ENCODE results near the gene MAGEF1. TPM values are rescaled to one million over a fixed set of nuclear protein-coding genes. Genes with fewer than 3 reads are reported as not detected.
A peak's percentile ranks its signal among the peaks of the same experiment; 100 is the strongest.

The MAGEF1 gene
- total and polyA plus RNA-seq, 2 experiments from 2014 or later = 66.5 to 88.7 TPM

- no peaks in the 10 kb centered on the region for H3K36me3 Mint-ChIP-seq (ENCODE audit: low read depth)
- H4K20me1 ChIP-seq (replicated peaks; ENCODE audit: insufficient read depth) = no peaks in the 10 kb centered on the region
- ATAC-seq (no peak), DNase-seq (ENCODE audit: low spot score) (no peak)
- H3K4me3 Mint-ChIP-seq = no peak overlapping the region
- no peak for TF ChIP-seq ZNF331 (CRISPR knock-in tag; IDR thresholded peaks at IDR 0.05; ENCODE audit: low read depth)
- no peak for TF ChIP-seq NANOG (IDR thresholded peaks at IDR 0.05; ENCODE audit: borderline replicate concordance)
- no peak for TF ChIP-seq STAT1 (IDR thresholded peaks at IDR 0.05; ENCODE audit: unreplicated experiment)
- TF ChIP-seq, protein P1, sequence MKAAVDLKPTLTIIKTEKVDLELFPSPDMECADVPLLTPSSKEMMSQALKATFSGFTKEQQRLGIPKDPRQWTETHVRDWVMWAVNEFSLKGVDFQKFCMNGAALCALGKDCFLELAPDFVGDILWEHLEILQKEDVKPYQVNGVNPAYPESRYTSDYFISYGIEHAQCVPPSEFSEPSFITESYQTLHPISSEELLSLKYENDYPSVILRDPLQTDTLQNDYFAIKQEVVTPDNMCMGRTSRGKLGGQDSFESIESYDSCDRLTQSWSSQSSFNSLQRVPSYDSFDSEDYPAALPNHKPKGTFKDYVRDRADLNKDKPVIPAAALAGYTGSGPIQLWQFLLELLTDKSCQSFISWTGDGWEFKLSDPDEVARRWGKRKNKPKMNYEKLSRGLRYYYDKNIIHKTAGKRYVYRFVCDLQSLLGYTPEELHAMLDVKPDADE (IDR thresholded peaks at IDR 0.05) = no peak
- TF ChIP-seq, protein P2, sequence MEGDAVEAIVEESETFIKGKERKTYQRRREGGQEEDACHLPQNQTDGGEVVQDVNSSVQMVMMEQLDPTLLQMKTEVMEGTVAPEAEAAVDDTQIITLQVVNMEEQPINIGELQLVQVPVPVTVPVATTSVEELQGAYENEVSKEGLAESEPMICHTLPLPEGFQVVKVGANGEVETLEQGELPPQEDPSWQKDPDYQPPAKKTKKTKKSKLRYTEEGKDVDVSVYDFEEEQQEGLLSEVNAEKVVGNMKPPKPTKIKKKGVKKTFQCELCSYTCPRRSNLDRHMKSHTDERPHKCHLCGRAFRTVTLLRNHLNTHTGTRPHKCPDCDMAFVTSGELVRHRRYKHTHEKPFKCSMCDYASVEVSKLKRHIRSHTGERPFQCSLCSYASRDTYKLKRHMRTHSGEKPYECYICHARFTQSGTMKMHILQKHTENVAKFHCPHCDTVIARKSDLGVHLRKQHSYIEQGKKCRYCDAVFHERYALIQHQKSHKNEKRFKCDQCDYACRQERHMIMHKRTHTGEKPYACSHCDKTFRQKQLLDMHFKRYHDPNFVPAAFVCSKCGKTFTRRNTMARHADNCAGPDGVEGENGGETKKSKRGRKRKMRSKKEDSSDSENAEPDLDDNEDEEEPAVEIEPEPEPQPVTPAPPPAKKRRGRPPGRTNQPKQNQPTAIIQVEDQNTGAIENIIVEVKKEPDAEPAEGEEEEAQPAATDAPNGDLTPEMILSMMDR (conservative IDR thresholded peaks at IDR 0.05; ENCODE audit: low read depth in 2 of 2) = no peak
- no peak for TF ChIP-seq ZNF114 (CRISPR knock-in tag; IDR thresholded peaks at IDR 0.05)
- no peak for TF ChIP-seq CREB1 (CRISPR knock-in tag; IDR thresholded peaks at IDR 0.05; ENCODE audit: low read depth)
- no peak for TF ChIP-seq POLR2AphosphoS5 (IDR thresholded peaks at IDR 0.05; ENCODE audit: low read depth)
- no peak for TF ChIP-seq JUNB (IDR thresholded peaks at IDR 0.05; ENCODE audit: unreplicated experiment)
- TF ChIP-seq EZH2phosphoT487 (IDR thresholded peaks at IDR 0.05; ENCODE audit: unreplicated experiment) = no peak
- TF ChIP-seq, protein P3, sequence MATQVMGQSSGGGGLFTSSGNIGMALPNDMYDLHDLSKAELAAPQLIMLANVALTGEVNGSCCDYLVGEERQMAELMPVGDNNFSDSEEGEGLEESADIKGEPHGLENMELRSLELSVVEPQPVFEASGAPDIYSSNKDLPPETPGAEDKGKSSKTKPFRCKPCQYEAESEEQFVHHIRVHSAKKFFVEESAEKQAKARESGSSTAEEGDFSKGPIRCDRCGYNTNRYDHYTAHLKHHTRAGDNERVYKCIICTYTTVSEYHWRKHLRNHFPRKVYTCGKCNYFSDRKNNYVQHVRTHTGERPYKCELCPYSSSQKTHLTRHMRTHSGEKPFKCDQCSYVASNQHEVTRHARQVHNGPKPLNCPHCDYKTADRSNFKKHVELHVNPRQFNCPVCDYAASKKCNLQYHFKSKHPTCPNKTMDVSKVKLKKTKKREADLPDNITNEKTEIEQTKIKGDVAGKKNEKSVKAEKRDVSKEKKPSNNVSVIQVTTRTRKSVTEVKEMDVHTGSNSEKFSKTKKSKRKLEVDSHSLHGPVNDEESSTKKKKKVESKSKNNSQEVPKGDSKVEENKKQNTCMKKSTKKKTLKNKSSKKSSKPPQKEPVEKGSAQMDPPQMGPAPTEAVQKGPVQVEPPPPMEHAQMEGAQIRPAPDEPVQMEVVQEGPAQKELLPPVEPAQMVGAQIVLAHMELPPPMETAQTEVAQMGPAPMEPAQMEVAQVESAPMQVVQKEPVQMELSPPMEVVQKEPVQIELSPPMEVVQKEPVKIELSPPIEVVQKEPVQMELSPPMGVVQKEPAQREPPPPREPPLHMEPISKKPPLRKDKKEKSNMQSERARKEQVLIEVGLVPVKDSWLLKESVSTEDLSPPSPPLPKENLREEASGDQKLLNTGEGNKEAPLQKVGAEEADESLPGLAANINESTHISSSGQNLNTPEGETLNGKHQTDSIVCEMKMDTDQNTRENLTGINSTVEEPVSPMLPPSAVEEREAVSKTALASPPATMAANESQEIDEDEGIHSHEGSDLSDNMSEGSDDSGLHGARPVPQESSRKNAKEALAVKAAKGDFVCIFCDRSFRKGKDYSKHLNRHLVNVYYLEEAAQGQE (IDR thresholded peaks at IDR 0.05; ENCODE audit: unreplicated experiment) = no peak
- TF ChIP-seq, protein P4, sequence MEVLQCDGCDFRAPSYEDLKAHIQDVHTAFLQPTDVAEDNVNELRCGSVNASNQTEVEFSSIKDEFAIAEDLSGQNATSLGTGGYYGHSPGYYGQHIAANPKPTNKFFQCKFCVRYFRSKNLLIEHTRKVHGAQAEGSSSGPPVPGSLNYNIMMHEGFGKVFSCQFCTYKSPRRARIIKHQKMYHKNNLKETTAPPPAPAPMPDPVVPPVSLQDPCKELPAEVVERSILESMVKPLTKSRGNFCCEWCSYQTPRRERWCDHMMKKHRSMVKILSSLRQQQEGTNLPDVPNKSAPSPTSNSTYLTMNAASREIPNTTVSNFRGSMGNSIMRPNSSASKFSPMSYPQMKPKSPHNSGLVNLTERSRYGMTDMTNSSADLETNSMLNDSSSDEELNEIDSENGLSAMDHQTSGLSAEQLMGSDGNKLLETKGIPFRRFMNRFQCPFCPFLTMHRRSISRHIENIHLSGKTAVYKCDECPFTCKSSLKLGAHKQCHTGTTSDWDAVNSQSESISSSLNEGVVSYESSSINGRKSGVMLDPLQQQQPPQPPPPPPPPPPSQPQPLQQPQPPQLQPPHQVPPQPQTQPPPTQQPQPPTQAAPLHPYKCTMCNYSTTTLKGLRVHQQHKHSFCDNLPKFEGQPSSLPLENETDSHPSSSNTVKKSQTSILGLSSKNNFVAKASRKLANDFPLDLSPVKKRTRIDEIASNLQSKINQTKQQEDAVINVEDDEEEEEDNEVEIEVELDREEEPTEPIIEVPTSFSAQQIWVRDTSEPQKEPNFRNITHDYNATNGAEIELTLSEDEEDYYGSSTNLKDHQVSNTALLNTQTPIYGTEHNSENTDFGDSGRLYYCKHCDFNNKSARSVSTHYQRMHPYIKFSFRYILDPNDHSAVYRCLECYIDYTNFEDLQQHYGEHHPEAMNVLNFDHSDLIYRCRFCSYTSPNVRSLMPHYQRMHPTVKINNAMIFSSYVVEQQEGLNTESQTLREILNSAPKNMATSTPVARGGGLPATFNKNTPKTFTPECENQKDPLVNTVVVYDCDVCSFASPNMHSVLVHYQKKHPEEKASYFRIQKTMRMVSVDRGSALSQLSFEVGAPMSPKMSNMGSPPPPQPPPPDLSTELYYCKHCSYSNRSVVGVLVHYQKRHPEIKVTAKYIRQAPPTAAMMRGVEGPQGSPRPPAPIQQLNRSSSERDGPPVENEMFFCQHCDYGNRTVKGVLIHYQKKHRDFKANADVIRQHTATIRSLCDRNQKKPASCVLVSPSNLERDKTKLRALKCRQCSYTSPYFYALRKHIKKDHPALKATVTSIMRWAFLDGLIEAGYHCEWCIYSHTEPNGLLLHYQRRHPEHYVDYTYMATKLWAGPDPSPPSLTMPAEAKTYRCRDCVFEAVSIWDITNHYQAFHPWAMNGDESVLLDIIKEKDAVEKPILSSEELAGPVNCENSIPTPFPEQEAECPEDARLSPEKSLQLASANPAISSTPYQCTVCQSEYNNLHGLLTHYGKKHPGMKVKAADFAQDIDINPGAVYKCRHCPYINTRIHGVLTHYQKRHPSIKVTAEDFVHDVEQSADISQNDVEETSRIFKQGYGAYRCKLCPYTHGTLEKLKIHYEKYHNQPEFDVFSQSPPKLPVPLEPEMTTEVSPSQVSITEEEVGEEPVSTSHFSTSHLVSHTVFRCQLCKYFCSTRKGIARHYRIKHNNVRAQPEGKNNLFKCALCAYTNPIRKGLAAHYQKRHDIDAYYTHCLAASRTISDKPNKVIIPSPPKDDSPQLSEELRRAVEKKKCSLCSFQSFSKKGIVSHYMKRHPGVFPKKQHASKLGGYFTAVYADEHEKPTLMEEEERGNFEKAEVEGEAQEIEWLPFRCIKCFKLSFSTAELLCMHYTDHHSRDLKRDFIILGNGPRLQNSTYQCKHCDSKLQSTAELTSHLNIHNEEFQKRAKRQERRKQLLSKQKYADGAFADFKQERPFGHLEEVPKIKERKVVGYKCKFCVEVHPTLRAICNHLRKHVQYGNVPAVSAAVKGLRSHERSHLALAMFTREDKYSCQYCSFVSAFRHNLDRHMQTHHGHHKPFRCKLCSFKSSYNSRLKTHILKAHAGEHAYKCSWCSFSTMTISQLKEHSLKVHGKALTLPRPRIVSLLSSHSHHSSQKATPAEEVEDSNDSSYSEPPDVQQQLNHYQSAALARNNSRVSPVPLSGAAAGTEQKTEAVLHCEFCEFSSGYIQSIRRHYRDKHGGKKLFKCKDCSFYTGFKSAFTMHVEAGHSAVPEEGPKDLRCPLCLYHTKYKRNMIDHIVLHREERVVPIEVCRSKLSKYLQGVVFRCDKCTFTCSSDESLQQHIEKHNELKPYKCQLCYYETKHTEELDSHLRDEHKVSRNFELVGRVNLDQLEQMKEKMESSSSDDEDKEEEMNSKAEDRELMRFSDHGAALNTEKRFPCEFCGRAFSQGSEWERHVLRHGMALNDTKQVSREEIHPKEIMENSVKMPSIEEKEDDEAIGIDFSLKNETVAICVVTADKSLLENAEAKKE (CRISPR knock-in tag; IDR thresholded peaks at IDR 0.05) = no peak
- no peak for TF ChIP-seq EZH2 (IDR thresholded peaks at IDR 0.05; ENCODE audit: low read depth, unreplicated experiment)
- H3K4me2 ChIP-seq = no peak overlapping the region
- H3K27me3 ChIP-seq (ENCODE audit: insufficient read depth) = no peaks in the 10 kb centered on the region
- no peak overlapping the region for H3K27ac ChIP-seq (ENCODE audit: low read depth)
- H3K4me3 ChIP-seq = no peak overlapping the region
- no peak overlapping the region for H3K27ac Mint-ChIP-seq
- H2AFZ ChIP-seq = 0 out of 2 replicates have a peak overlapping the region, but pooled peaks have one; percentile 18
- no peaks in the 10 kb centered on the region for H3F3A ChIP-seq (replicated peaks; ENCODE audit: low read depth)
- no peaks in the 10 kb centered on the region; the same call in 2 of the 3 replicates for H3K9me3 Mint-ChIP-seq
- no peaks in the 10 kb centered on the region; the same call in 1 of the 2 replicates for H3K4me1 ChIP-seq (ENCODE audit: insufficient read depth)
- no peaks in the 10 kb centered on the region for H3K36me3 ChIP-seq (ENCODE audit: insufficient read depth)
- no peaks in the 10 kb centered on the region for H3K79me2 ChIP-seq (replicated peaks; ENCODE audit: insufficient read depth)
- no peaks in the 10 kb centered on the region for H3K9me2 ChIP-seq (ENCODE audit: insufficient read depth)
- H3K4me1 Mint-ChIP-seq = peaks cover 23% of the 10 kb centered on the region
- H3K27me3 Mint-ChIP-seq (ENCODE audit: insufficient read depth, low read depth, poor library complexity) = peaks cover 13% of the 10 kb centered on the region
Observed at GRCh38 chr3:184666442-184666841, 45.4 kb downstream of the MAGEF1 start.
